ENCODE data around the gene MGMT. TPM values are rescaled to one million over a fixed set of nuclear protein-coding genes. Genes with fewer than 3 reads are reported as not detected.

Gene MGMT
- total and polyA plus RNA-seq, 2 experiments from 2014 or later, result 19.3 to 21.9 TPM

GRCh38 chr10:129511758-129512157 is 44.7 kb downstream of the MGMT start:
- Histone ChIP-seq H3K4me2 (no peak overlapping the region), H3F3A (replicated peaks; ENCODE audit: low read depth) (no peaks in the 10 kb centered on the region), H4K20me1 (replicated peaks; ENCODE audit: insufficient read depth) (no peaks in the 10 kb centered on the region), H3K36me3 (ENCODE audit: insufficient read depth) (no peaks in the 10 kb centered on the region), H3K27ac (ENCODE audit: low read depth) (no peak overlapping the region), H3K4me3 (no peak overlapping the region), H2AFZ (no peak overlapping the region), H3K27me3 (ENCODE audit: insufficient read depth) (no peaks in the 10 kb centered on the region), H3K9me2 (ENCODE audit: insufficient read depth) (peaks cover 3% of the 10 kb centered on the region; the same call in 1 of the 2 replicates), H3K4me1 (ENCODE audit: insufficient read depth) (no peaks in the 10 kb centered on the region; the same call in 1 of the 2 replicates), H3K79me2 (replicated peaks; ENCODE audit: insufficient read depth) (peaks cover 6% of the 10 kb centered on the region; the same call in 1 of the 2 replicates)
- peaks cover 2% of the 10 kb centered on the region; the same call in 1 of the 3 replicates for H3K9me3 Mint-ChIP-seq
- DNase-seq (ENCODE audit: low spot score) (peak; percentile 9), ATAC-seq (peak; percentile 51; the same call in 2 of the 3 replicates)
- peaks cover 3% of the 10 kb centered on the region for H3K27me3 Mint-ChIP-seq (ENCODE audit: insufficient read depth, low read depth, poor library complexity)
- no peak overlapping the region for H3K27ac Mint-ChIP-seq
- H3K4me3 Mint-ChIP-seq, result no peak overlapping the region
- H3K4me1 Mint-ChIP-seq, result peaks cover 5% of the 10 kb centered on the region; the same call in 2 of the 3 replicates
- TF ChIP-seq STAT1 (IDR thresholded peaks at IDR 0.05; ENCODE audit: unreplicated experiment), result no peak
- no peak for TF ChIP-seq REST (IDR thresholded peaks at IDR 0.05; ENCODE audit: unreplicated experiment)
- no peak for TF ChIP-seq EZH2phosphoT487 (IDR thresholded peaks at IDR 0.05; ENCODE audit: unreplicated experiment)
- peak in 1 of 2 experiments; percentile 32; a peak in 1 of 4 replicates for TF ChIP-seq CTCF (conservative IDR thresholded peaks at IDR 0.05; ENCODE audit: low read depth in 2 of 2)
- no peak for TF ChIP-seq JUNB (IDR thresholded peaks at IDR 0.05; ENCODE audit: unreplicated experiment)
- no peaks in the 10 kb centered on the region for H3K36me3 Mint-ChIP-seq (ENCODE audit: low read depth)

GRCh38 chr10:129513312-129513711 is 46.3 kb downstream of the MGMT start:
- H3F3A ChIP-seq (replicated peaks; ENCODE audit: low read depth), result no peaks in the 10 kb centered on the region
- Mint-ChIP-seq H3K36me3 (ENCODE audit: low read depth) (peaks cover 11% of the 10 kb centered on the region; the same call in 2 of the 3 replicates), H3K4me3 (no peak overlapping the region), H3K9me3 (peaks cover 15% of the 10 kb centered on the region), H3K27me3 (ENCODE audit: insufficient read depth, low read depth, poor library complexity) (peaks cover 11% of the 10 kb centered on the region), H3K4me1 (peaks cover 5% of the 10 kb centered on the region; the same call in 2 of the 3 replicates), H3K27ac (0 out of 2 replicates have a peak overlapping the region, but pooled peaks have one; percentile 37)
- H4K20me1 ChIP-seq (replicated peaks; ENCODE audit: insufficient read depth), result no peaks in the 10 kb centered on the region
- DNase-seq (ENCODE audit: low spot score) (peak; percentile 52), ATAC-seq (peak; percentile 81)
- H3K79me2 ChIP-seq (replicated peaks; ENCODE audit: insufficient read depth), result peaks cover 4% of the 10 kb centered on the region; the same call in 1 of the 2 replicates
- H2AFZ ChIP-seq, result no peak overlapping the region
- no peaks in the 10 kb centered on the region; the same call in 1 of the 2 replicates for H3K4me1 ChIP-seq (ENCODE audit: insufficient read depth)
- H3K27ac ChIP-seq (ENCODE audit: low read depth), result no peak overlapping the region
- no peaks in the 10 kb centered on the region for H3K27me3 ChIP-seq (ENCODE audit: insufficient read depth)
- H3K4me3 ChIP-seq, result no peak overlapping the region
- no peaks in the 10 kb centered on the region for H3K9me2 ChIP-seq (ENCODE audit: insufficient read depth)
- H3K36me3 ChIP-seq (ENCODE audit: insufficient read depth), result no peaks in the 10 kb centered on the region
- peak; percentile 51 to 68 for TF ChIP-seq CTCF (conservative IDR thresholded peaks at IDR 0.05; ENCODE audit: low read depth in 2 of 2)
- no peak for TF ChIP-seq CREB1 (CRISPR knock-in tag; IDR thresholded peaks at IDR 0.05; ENCODE audit: low read depth)
- H3K4me2 ChIP-seq, result no peak overlapping the region
